GM21381 (cell line): ENCODE measurements around the gene BRPF3.
"Not testable (repeated sequence)": the region's sequence is repeated elsewhere in the genome, so short reads cannot be mapped to it uniquely, and the experiment has no call there.

Experiments used
- ATAC-seq: cut with Tn5 transposase; IDR thresholded peaks from one replicate; pipeline ENCODE4 v1.9.1; 2021; ENCODE audit warnings: mild to moderate bottlenecking, moderate library complexity; ENCODE audit not compliant: unreplicated experiment

Gene BRPF3

GRCh38 chr6:36200154-36200891 is 3.8 kb downstream of the BRPF3 start:
- ATAC-seq: no peak

GRCh38 chr6:36200998-36201596 is 4.6 kb downstream of the BRPF3 start:
- no peak for ATAC-seq

GRCh38 chr6:36201612-36202011 is 5.1 kb downstream of the BRPF3 start:
- ATAC-seq: no peak

GRCh38 chr6:36202101-36202500 is 5.6 kb downstream of the BRPF3 start:
- no peak for ATAC-seq

GRCh38 chr6:36204068-36204753 is 7.7 kb downstream of the BRPF3 start:
- no peak for ATAC-seq

- ATAC-seq: no peak
These were observed 10.6 kb downstream of the BRPF3 start for GRCh38 chr6:36207155-36207554.

GRCh38 chr6:36209606-36210005 is 13.1 kb downstream of the BRPF3 start:
- no peak for ATAC-seq

GRCh38 chr6:36210182-36210581 is 13.6 kb downstream of the BRPF3 start:
- ATAC-seq: no peak

- ATAC-seq: no peak
These were observed 14.5 kb downstream of the BRPF3 start for GRCh38 chr6:36210886-36211595.

- ATAC-seq: no peak
These were observed 20.0 kb downstream of the BRPF3 start for GRCh38 chr6:36216559-36216958.

GRCh38 chr6:36217188-36217587 is 20.6 kb downstream of the BRPF3 start:
- ATAC-seq: no peak

- no peak for ATAC-seq
These were observed 21.4 kb downstream of the BRPF3 start for GRCh38 chr6:36217946-36218345.

GRCh38 chr6:36218516-36218915 is 22.0 kb downstream of the BRPF3 start:
- ATAC-seq: not testable (repeated sequence)

GRCh38 chr6:36219081-36219480 is 22.5 kb downstream of the BRPF3 start:
- ATAC-seq: no peak

GRCh38 chr6:36220226-36220625 is 23.7 kb downstream of the BRPF3 start:
- ATAC-seq: no peak

- no peak for ATAC-seq
These were observed 25.1 kb downstream of the BRPF3 start for GRCh38 chr6:36221674-36222073.

GRCh38 chr6:36222924-36223323 is 26.4 kb downstream of the BRPF3 start:
- ATAC-seq: no peak

- ATAC-seq: no peak
These were observed 27.2 kb downstream of the BRPF3 start for GRCh38 chr6:36223706-36224105.

GRCh38 chr6:36224918-36225461 is 28.4 kb downstream of the BRPF3 start:
- ATAC-seq: no peak

GRCh38 chr6:36226438-36227047 is 30.0 kb downstream of the BRPF3 start:
- ATAC-seq: no peak
